Osteocyte (in vitro differentiated cells): ENCODE results near the gene DKK3. TPM values are rescaled to one million over a fixed set of nuclear protein-coding genes. Genes with fewer than 3 reads are reported as not detected.
A peak's percentile ranks its signal among the peaks of the same experiment; 100 is the strongest.

Experiments used
- DNase-seq: peaks from one replicate; pipeline ENCODE4 v3.0.0; 2021; ENCODE audit warnings: mixed read lengths; ENCODE audit not compliant: unreplicated experiment; ENCODE audit errors: extremely low spot score
- H3K27ac Mint-ChIP-seq: one replicate; pipeline ENCODE4 v1.8.0; 2021; ENCODE audit warnings: mild to moderate bottlenecking, mixed read lengths; ENCODE audit not compliant: unreplicated experiment
- H3K27me3 Mint-ChIP-seq: one replicate; pipeline ENCODE4 v1.8.0; 2021; ENCODE audit warnings: mixed read lengths; ENCODE audit not compliant: unreplicated experiment
- H3K36me3 Mint-ChIP-seq: one replicate; pipeline ENCODE4 v1.8.0; 2021; ENCODE audit warnings: mixed read lengths; ENCODE audit not compliant: unreplicated experiment
- H3K4me1 Mint-ChIP-seq: one replicate; pipeline ENCODE4 v1.8.0; 2021; ENCODE audit warnings: mixed read lengths; ENCODE audit not compliant: unreplicated experiment
- H3K4me3 Mint-ChIP-seq: one replicate; pipeline ENCODE4 v1.8.0; 2021; ENCODE audit warnings: mild to moderate bottlenecking, moderate library complexity, mixed read lengths; ENCODE audit not compliant: unreplicated experiment
- H3K9me3 Mint-ChIP-seq: one replicate; pipeline ENCODE4 v1.8.0; 2021; ENCODE audit warnings: mixed read lengths; ENCODE audit not compliant: unreplicated experiment
- total RNA-seq: library from RNA; stranded (reverse); gene quantifications from 2 replicates; pipeline ENCODE4 v1.2.1, GENCODE V29; 2021
- TF ChIP-seq, protein P1 (sequence below): fragments of 200-600 bp; sonication (generic); IDR thresholded peaks from 2 replicates; pipeline ENCODE4 v1.5.0; 2021; ENCODE audit warnings: antibody characterized with exemption, mild to moderate bottlenecking, moderate library complexity

DKK3 gene
- total RNA-seq, 1 donor from 2014 or later, result 548 TPM

GRCh38 chr11:12016246-12016645, 7.8 kb upstream of the DKK3 start:
- Mint-ChIP-seq H3K4me3 (no peak overlapping the region), H3K27ac (no peak overlapping the region), H3K4me1 (peaks cover 42% of the 10 kb centered on the region), H3K9me3 (no peaks in the 10 kb centered on the region), H3K36me3 (no peaks in the 10 kb centered on the region), H3K27me3 (no peaks in the 10 kb centered on the region)
- no peak for DNase-seq
- TF ChIP-seq, protein P1, sequence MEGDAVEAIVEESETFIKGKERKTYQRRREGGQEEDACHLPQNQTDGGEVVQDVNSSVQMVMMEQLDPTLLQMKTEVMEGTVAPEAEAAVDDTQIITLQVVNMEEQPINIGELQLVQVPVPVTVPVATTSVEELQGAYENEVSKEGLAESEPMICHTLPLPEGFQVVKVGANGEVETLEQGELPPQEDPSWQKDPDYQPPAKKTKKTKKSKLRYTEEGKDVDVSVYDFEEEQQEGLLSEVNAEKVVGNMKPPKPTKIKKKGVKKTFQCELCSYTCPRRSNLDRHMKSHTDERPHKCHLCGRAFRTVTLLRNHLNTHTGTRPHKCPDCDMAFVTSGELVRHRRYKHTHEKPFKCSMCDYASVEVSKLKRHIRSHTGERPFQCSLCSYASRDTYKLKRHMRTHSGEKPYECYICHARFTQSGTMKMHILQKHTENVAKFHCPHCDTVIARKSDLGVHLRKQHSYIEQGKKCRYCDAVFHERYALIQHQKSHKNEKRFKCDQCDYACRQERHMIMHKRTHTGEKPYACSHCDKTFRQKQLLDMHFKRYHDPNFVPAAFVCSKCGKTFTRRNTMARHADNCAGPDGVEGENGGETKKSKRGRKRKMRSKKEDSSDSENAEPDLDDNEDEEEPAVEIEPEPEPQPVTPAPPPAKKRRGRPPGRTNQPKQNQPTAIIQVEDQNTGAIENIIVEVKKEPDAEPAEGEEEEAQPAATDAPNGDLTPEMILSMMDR, result peak; percentile 11

GRCh38 chr11:12015486-12015885, 7.1 kb upstream of the DKK3 start:
- Mint-ChIP-seq H3K4me1 (peaks cover 42% of the 10 kb centered on the region), H3K9me3 (no peaks in the 10 kb centered on the region), H3K4me3 (no peak overlapping the region), H3K27me3 (no peaks in the 10 kb centered on the region), H3K36me3 (no peaks in the 10 kb centered on the region), H3K27ac (no peak overlapping the region)
- TF ChIP-seq, protein P1, result no peak
- no peak for DNase-seq

DNA sequence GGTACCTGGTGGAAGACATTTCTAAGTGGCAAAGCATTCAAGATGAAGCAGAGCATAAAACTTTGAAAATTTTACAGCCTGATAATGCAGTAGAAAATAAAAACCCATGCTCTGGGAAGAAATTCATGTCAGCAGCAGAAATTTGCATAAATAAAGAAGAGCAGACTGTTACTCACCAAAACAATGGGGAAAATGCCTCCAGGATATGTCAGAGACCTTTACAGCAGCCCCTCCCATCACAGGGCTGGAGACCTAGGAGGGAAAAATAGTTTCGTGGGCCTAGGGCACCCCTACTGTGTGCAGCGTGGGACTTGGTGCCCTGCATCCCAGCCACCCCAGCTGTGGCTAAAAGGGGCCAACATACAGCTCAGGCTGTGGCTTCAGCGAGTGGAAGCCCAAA, 5.4 kb upstream of the DKK3 start:
- Mint-ChIP-seq H3K4me1 (peaks cover 38% of the 10 kb centered on the region), H3K36me3 (no peaks in the 10 kb centered on the region), H3K4me3 (no peak overlapping the region), H3K9me3 (no peaks in the 10 kb centered on the region), H3K27ac (no peak overlapping the region), H3K27me3 (no peaks in the 10 kb centered on the region)
- no peak for DNase-seq
- TF ChIP-seq, protein P1, result no peak

- H3K27me3 Mint-ChIP-seq, result no peaks in the 10 kb centered on the region
- peak overlapping the region; percentile 56 for H3K27ac Mint-ChIP-seq
- DNase-seq, result no peak
- TF ChIP-seq, protein P1, result no peak
- no peaks in the 10 kb centered on the region for H3K9me3 Mint-ChIP-seq
- peaks cover 2% of the 10 kb centered on the region for H3K36me3 Mint-ChIP-seq
- H3K4me1 Mint-ChIP-seq, result peaks cover 51% of the 10 kb centered on the region
- peak overlapping the region; percentile 84 for H3K4me3 Mint-ChIP-seq
Measured at GRCh38 chr11:12009617-12010321, 1.3 kb upstream of the DKK3 start.

DNA sequence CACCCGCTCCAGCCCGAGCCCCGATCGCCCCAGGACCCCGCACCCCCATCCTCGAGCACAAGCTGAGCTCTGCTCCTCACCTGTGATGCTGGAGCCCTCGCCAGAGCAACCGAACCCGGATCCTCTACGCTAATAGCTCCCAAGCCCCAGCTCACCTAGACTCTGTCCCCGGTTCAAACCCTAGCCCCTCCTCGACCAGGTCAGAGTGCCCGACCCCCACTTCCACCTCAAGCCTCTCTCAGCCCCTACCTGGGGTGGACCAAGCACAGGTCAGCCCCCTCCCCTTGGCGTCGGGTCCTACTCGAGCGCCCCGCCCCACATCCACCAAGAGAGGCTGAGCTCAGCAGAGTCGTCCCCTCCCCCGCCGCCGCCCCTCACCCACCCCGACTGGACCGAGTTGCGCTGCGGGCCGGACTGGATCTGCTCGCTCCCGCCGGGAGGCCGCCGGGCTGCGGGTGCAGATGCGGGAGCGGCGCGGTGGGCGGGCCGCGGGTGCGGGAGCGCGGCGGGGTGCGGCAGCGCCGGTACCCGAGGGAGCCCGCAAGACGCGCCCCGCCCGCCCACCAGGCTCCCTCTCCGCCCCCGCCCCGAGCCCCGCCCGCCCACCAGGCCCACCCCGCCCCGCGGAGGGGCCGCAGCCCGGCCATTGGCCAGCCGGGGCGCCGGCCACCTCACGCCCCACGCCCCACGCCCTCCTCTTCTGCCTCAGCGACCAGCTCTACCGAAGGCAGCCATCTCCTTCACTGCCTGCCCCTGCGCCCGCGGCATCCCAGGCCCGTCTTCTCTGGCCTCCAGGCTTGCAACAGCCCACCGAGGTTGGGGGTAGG, 577 bp upstream of the DKK3 start:
- peaks cover 54% of the 10 kb centered on the region for H3K4me1 Mint-ChIP-seq
- no peaks in the 10 kb centered on the region for H3K9me3 Mint-ChIP-seq
- peak overlapping the region; percentile 91 for H3K4me3 Mint-ChIP-seq
- peaks cover 2% of the 10 kb centered on the region for H3K36me3 Mint-ChIP-seq
- H3K27me3 Mint-ChIP-seq, result no peaks in the 10 kb centered on the region
- peak overlapping the region; percentile 82 for H3K27ac Mint-ChIP-seq
- DNase-seq, result no peak
- TF ChIP-seq, protein P1, result no peak
